HCT116 (cell line): Measurements from ENCODE around the gene POLR3GL. TPM values are rescaled to one million over a fixed set of nuclear protein-coding genes. Genes with fewer than 3 reads are reported as not detected.
A peak's percentile ranks its signal among the peaks of the same experiment; 100 is the strongest.

Experiments used
- ATAC-seq: fragments of 200-7000 bp; cut with Tn5 transposase; 2 replicates; pipeline ENCODE4 v1.9.1; 2020; ENCODE audit warnings: mild to moderate bottlenecking, moderate library complexity
- BruUV-seq: library from RNA; stranded (reverse); fragments of 400-500 nt; replicated peaks from 2 replicates; lab custom pipeline; 2021; lab: Mats Ljungman, UMichigan
- CTCF ChIA-PET: fragments of 300-600 bp; sonication (Branson Sonifier 250); formaldehyde crosslinking; loops from one replicate; lab custom pipeline; 2021; ENCODE audit warnings: antibody characterized with exemption; lab: Charles Lee
- POLR2A ChIA-PET: fragments of 300-600, 350-600 bp; sonication (Branson Sonifier 250); formaldehyde crosslinking; loops from one replicate; lab custom pipeline; 2021; ENCODE audit warnings: antibody characterized with exemption; lab: Charles Lee
- RAD21 ChIA-PET, 2 experiments: fragments of 300-600 bp; sonication (Branson Sonifier 250); formaldehyde crosslinking; loops; one replicate each; lab custom pipeline; 2023; ENCODE audit warnings: low total read pairs in 2 of 2; ENCODE audit not compliant: uncharacterized antibody in 2 of 2, unreplicated experiment in 2 of 2, low non-redundant PET in 1 of 2; lab: Charles Lee
- DNase-seq: peaks from one replicate; pipeline ENCODE4 v3.0.0-alpha.2; 2010; ENCODE audit warnings: low read depth, low spot score
- H2AFZ ChIP-seq: fragments of 200-600 bp; shearing (Covaris generic), sonication (generic); 2 replicates; pipeline ENCODE4 v1.6.1; 2017; ENCODE audit warnings: low read depth, mixed run types, mixed read lengths, antibody characterized with exemption, low read length; ENCODE audit not compliant: poor library complexity, severe bottlenecking
- H3K27ac ChIP-seq: 2 replicates; pipeline ENCODE4 v1.5.1; 2012; ENCODE audit warnings: low read depth, low read length
- H3K27me3 ChIP-seq: fragments of 200-600 bp; sonication (generic); 2 replicates; pipeline ENCODE4 v1.6.1; 2016; ENCODE audit warnings: mixed run types, low read length, mixed read lengths; ENCODE audit not compliant: insufficient read depth
- H3K36me3 ChIP-seq, 2 experiments: fragments of 200-500 bp in 1 of 2; fragments of 200-600 bp in 1 of 2; sonication (Bioruptor generic) in 1 of 2; sonication (generic) in 1 of 2; 2 replicates each; pipeline versions ENCODE4 v1.5.1 to v1.6.1; 2014 to 2016; ENCODE audit warnings: low read length in 2 of 2, inconsistent platforms in 1 of 2, mixed read lengths in 1 of 2, mixed run types in 1 of 2; ENCODE audit not compliant: insufficient read depth in 2 of 2, control insufficient read depth in 1 of 2
- H3K4me1 ChIP-seq, 2 experiments: fragments of 200-600 bp in 1 of 2; sonication (generic) in 1 of 2; 2 replicates each; pipeline versions ENCODE4 v1.5.1 to v1.6.1; 2012 to 2017; ENCODE audit warnings: low read length in 2 of 2, inconsistent platforms in 1 of 2, mild to moderate bottlenecking in 1 of 2, mixed read lengths in 1 of 2, mixed run types in 1 of 2, moderate library complexity in 1 of 2; ENCODE audit not compliant: insufficient read depth in 2 of 2, control insufficient read depth in 1 of 2
- H3K4me2 ChIP-seq: fragments of 200-600 bp; sonication (generic); 2 replicates; pipeline ENCODE4 v1.6.1; 2017; ENCODE audit warnings: mixed run types, low read length, mixed read lengths
- H3K4me3 ChIP-seq, 2 experiments: fragments of 200-600 bp in 1 of 2; sonication (generic) in 1 of 2; replicated peaks in 1 of 2; 2 replicates each; pipeline ENCODE4 v1.5.1; 2011 to 2016; ENCODE audit warnings: low read length in 2 of 2, control low read depth in 1 of 2, low read depth in 1 of 2, mild to moderate bottlenecking in 1 of 2, mixed read lengths in 1 of 2, mixed run types in 1 of 2
- H3K79me2 ChIP-seq: fragments of 200-600 bp; sonication (generic); 2 replicates; pipeline ENCODE4 v1.6.1; 2017; ENCODE audit warnings: mild to moderate bottlenecking, mixed run types, low read length, moderate library complexity, mixed read lengths; ENCODE audit not compliant: insufficient read depth
- H3K9ac ChIP-seq: fragments of 200-600 bp; sonication (generic); 2 replicates; pipeline ENCODE4 v1.6.1; 2016; ENCODE audit warnings: low read length, mixed read lengths
- H3K9me2 ChIP-seq: fragments of 200-600 bp; sonication (generic), shearing (Covaris generic); 2 replicates; pipeline ENCODE4 v1.6.1; 2017; ENCODE audit warnings: mixed run types, mild to moderate bottlenecking, moderate library complexity; ENCODE audit not compliant: insufficient read depth
- H3K9me3 ChIP-seq, 2 experiments: fragments of 200-500 bp in 1 of 2; fragments of 200-600 bp in 1 of 2; sonication (Bioruptor generic) in 1 of 2; sonication (generic) in 1 of 2; 2 replicates each; pipeline ENCODE4 v1.6.1; 2014 to 2017; ENCODE audit warnings: low read length in 2 of 2, mixed read lengths in 2 of 2, inconsistent platforms in 1 of 2, low read depth in 1 of 2, mild to moderate bottlenecking in 1 of 2, mixed run types in 1 of 2, moderate library complexity in 1 of 2; ENCODE audit not compliant: control insufficient read depth in 1 of 2, insufficient read depth in 1 of 2
- H4K20me1 ChIP-seq: fragments of 200-600 bp; sonication (generic), shearing (Covaris generic); 2 replicates; pipeline ENCODE4 v1.6.1; 2017; ENCODE audit warnings: mixed run types, mild to moderate bottlenecking, moderate library complexity; ENCODE audit not compliant: insufficient read depth
- ELF1 ChIP-seq: IDR thresholded peaks from 2 replicates; pipeline ENCODE4 v1.6.1; 2012; ENCODE audit warnings: low read depth, borderline replicate concordance
- FOSL1 ChIP-seq: IDR thresholded peaks from 2 replicates; pipeline ENCODE4 v1.6.1; 2012; ENCODE audit warnings: low read depth
- MAX ChIP-seq: IDR thresholded peaks from 2 replicates; pipeline ENCODE4 v1.6.1; 2012
- POLR2A ChIP-seq: IDR thresholded peaks from 2 replicates; pipeline ENCODE4 v1.7.0; 2011; ENCODE audit warnings: borderline replicate concordance; ENCODE audit not compliant: insufficient read depth, insufficient read length; ENCODE audit errors: extremely low read depth
- POLR2AphosphoS5 ChIP-seq: IDR thresholded peaks from 2 replicates; pipeline ENCODE4 v1.6.1; 2011; ENCODE audit warnings: mild to moderate bottlenecking, low read depth, low read length, moderate library complexity
- REST ChIP-seq: IDR thresholded peaks from 2 replicates; pipeline ENCODE4 v1.6.1; 2012; ENCODE audit warnings: low read depth
- SIN3A ChIP-seq: IDR thresholded peaks from 2 replicates; pipeline ENCODE4 v1.6.1; 2012; ENCODE audit warnings: low read depth
- SP1 ChIP-seq: IDR thresholded peaks from 2 replicates; pipeline ENCODE4 v1.6.1; 2012; ENCODE audit warnings: low read depth
- TCF7L2 ChIP-seq: IDR thresholded peaks from 2 replicates; pipeline ENCODE4 v1.7.0; 2011; ENCODE audit warnings: borderline replicate concordance, inconsistent platforms; ENCODE audit not compliant: insufficient read depth, insufficient read length; ENCODE audit errors: extremely low read depth
- YY1 ChIP-seq: IDR thresholded peaks from 2 replicates; pipeline ENCODE4 v1.6.1; 2011; ENCODE audit warnings: low read length, low read depth, moderate library complexity, mild to moderate bottlenecking; ENCODE audit not compliant: insufficient replicate concordance; ENCODE audit errors: extremely low read depth
- ZBTB33 ChIP-seq: IDR thresholded peaks from 2 replicates; pipeline ENCODE4 v1.6.1; 2011; ENCODE audit warnings: mild to moderate bottlenecking, low read length, moderate library complexity; ENCODE audit not compliant: insufficient replicate concordance; ENCODE audit errors: extremely low read depth
- ZFX ChIP-seq: fragments of 450-650 bp; IDR thresholded peaks from 2 replicates; pipeline ENCODE4 v1.6.1; 2017
- intact Hi-C: fragments of 100-400 bp; cut with micrococcal nuclease; formaldehyde crosslinking; loops from 2 replicates; pipeline ENCODE4 v1.10.0; 2022
- total RNA-seq: library from RNA; stranded (reverse); gene quantifications from one replicate; pipeline ENCODE4 v1.2.1, GENCODE V29; 2021; ENCODE audit not compliant: unreplicated experiment

Gene POLR3GL
- total RNA-seq, 1 experiment from 2014 or later, result 17.9 TPM

GRCh38 chr1:145918144-145918991 is 46.1 kb upstream of the POLR3GL start, which contains the start of gene PEX11B:
Gene PEX11B (minus strand): TSS chr1:145918717. CDS start chr1:145918688, 29 bp downstream.
- Histone ChIP-seq H3K36me3 (peaks cover 0 to 9% of the 10 kb centered on the region in 2 experiments; a peak in 1 of 4 replicates), H3K9me3 (no peaks in the 10 kb centered on the region), H3K27me3 (no peaks in the 10 kb centered on the region), H4K20me1 (no peaks in the 10 kb centered on the region), H3K27ac (peak within 1 kb of the TSS; percentile 62), H3K4me3 (peak within 1 kb of the TSS; percentile 74 to 95), H3K79me2 (no peaks in the 10 kb centered on the region; the same call in 1 of the 2 replicates), H3K4me1 (peaks cover 9 to 25% of the 10 kb centered on the region in 2 experiments; a peak in 3 of 4 replicates), H3K9ac (peak within 1 kb of the TSS; percentile 78), H2AFZ (no peak within 1 kb of the TSS), H3K4me2 (peak within 1 kb of the TSS; percentile 82), H3K9me2 (no peaks in the 10 kb centered on the region)
- peak; percentile 75 for DNase-seq
- no TSS peak for BruUV-seq
- intact Hi-C loops, result loop anchor here (5.0 kb wide), 1 partner anchor 44 kb away; the partner anchor contains the start of genes ANKRD34A and POLR3GL
- ChIA-PET POLR2A (interaction anchor here (0.8 to 1.9 kb wide), 3 partner anchors 9 to 60 kb away, joined by 5 to 9 read pairs (median 7); partner anchors contain the start of genes PIAS3 and RBM8A), RAD21 (no interaction called here), CTCF (interaction anchor here (1.0 to 1.3 kb wide), 3 partner anchors 9 to 26 kb away, joined by 4 to 7 read pairs (median 5); partner anchors contain the start of genes ITGA10 and RBM8A)
- ATAC-seq, result peak; percentile 84
- TF ChIP-seq MAX (peak; percentile 75), POLR2AphosphoS5 (peak; percentile 71), TCF7L2 (peak; percentile 60), SIN3A (peak; percentile 72; the same call in 1 of the 2 replicates), YY1 (peak; percentile 88), ZBTB33 (peak; percentile 87), ELF1 (peak; percentile 52; the same call in 1 of the 2 replicates), ZFX (0 out of 2 replicates have a peak, but pooled peaks have one; percentile 8), SP1 (peak; percentile 91), POLR2A (no peak), FOSL1 (no peak), REST (no peak)
